GM21737 (cell line): ENCODE measurements around the gene KMT5B.
"Not testable (repeated sequence)": the region's sequence is repeated elsewhere in the genome, so short reads cannot be mapped to it uniquely, and the experiment has no call there.

Source experiments
- ATAC-seq: cut with Tn5 transposase; IDR thresholded peaks from one replicate; pipeline ENCODE4 v1.9.1; 2021; ENCODE audit warnings: mild to moderate bottlenecking, moderate library complexity; ENCODE audit not compliant: unreplicated experiment

The KMT5B gene

GRCh38 chr11:68213135-68213515 lies at the start of gene KMT5B:
KMT5B (minus strand) TSS chr11:68213296; CDS start chr11:68190076, 23,220 bp downstream.
- ATAC-seq, result peak; percentile 17

GRCh38 chr11:68262544-68262827 lies 49.4 kb upstream of the KMT5B start:
- no peak for ATAC-seq

GRCh38 chr11:68261749-68262543 lies 48.9 kb upstream of the KMT5B start:
- no peak for ATAC-seq

GRCh38 chr11:68261006-68261405 lies 47.9 kb upstream of the KMT5B start:
- ATAC-seq, result no peak

- no peak for ATAC-seq
These were observed 47.4 kb upstream of the KMT5B start for GRCh38 chr11:68260484-68260883.

- no peak for ATAC-seq
These were observed 46.2 kb upstream of the KMT5B start for GRCh38 chr11:68259122-68259959.

- no peak for ATAC-seq
These were observed 45.3 kb upstream of the KMT5B start for GRCh38 chr11:68258363-68258765.

GRCh38 chr11:68257477-68258362 lies 44.6 kb upstream of the KMT5B start:
- ATAC-seq, result no peak

- no peak for ATAC-seq
These were observed 43.2 kb upstream of the KMT5B start for GRCh38 chr11:68256331-68256741.

GRCh38 chr11:68255526-68255925 lies 42.4 kb upstream of the KMT5B start:
- no peak for ATAC-seq

GRCh38 chr11:68254421-68254820 lies 41.3 kb upstream of the KMT5B start:
- ATAC-seq, result no peak

GRCh38 chr11:68251765-68252164 lies 38.7 kb upstream of the KMT5B start:
- ATAC-seq, result no peak

- not testable (repeated sequence) for ATAC-seq
These were observed 31.8 kb upstream of the KMT5B start for GRCh38 chr11:68244912-68245311.

- ATAC-seq, result not testable (repeated sequence)
These were observed 30.8 kb upstream of the KMT5B start for GRCh38 chr11:68243847-68244246.

- ATAC-seq, result no peak
These were observed 29.5 kb upstream of the KMT5B start for GRCh38 chr11:68242616-68243015.

GRCh38 chr11:68231621-68232020 lies 18.5 kb upstream of the KMT5B start:
- ATAC-seq, result no peak

- ATAC-seq, result no peak
These were observed 16.5 kb upstream of the KMT5B start for GRCh38 chr11:68229601-68230000.

GRCh38 chr11:68226421-68226820 lies 13.3 kb upstream of the KMT5B start:
- no peak for ATAC-seq

- ATAC-seq, result no peak
These were observed 11.5 kb upstream of the KMT5B start for GRCh38 chr11:68224606-68225005.

GRCh38 chr11:68223275-68223674 lies 10.2 kb upstream of the KMT5B start:
- ATAC-seq, result no peak

- no peak for ATAC-seq
These were observed 8.3 kb upstream of the KMT5B start for GRCh38 chr11:68221406-68221805.
